K562 (cell line): ENCODE results near the gene SMIM3. TPM values are rescaled to one million over a fixed set of nuclear protein-coding genes. Genes with fewer than 3 reads are reported as not detected.

Experiments used
- ATAC-seq: fragments of 200-7000 bp; cut with Tn5 transposase; 3 replicates; pipeline ENCODE4 v1.9.1; 2020; ENCODE audit warnings: moderate library complexity
- BruUV-seq: library from RNA; stranded (reverse); fragments of 400-500 nt; replicated peaks from 2 replicates; lab custom pipeline; 2021; lab: Mats Ljungman, UMichigan
- CTCF ChIA-PET: fragments of 300-600 bp; formaldehyde crosslinking; extraction: SDS; loops from one replicate; lab custom pipeline; 2021; ENCODE audit warnings: low intra/inter-chr PET ratio; lab: Yijun Ruan, JAX
- POLR2A ChIA-PET: fragments of 300-600, 350-650 bp; sonication (Branson Sonifier 250); formaldehyde crosslinking; extraction: SDS; loops from one replicate; lab custom pipeline; 2021; ENCODE audit warnings: antibody characterized with exemption, inconsistent platforms; lab: Yijun Ruan, JAX
- DNase-seq, 4 experiments: peaks; one replicate each; pipeline versions ENCODE4 v3.0.0 to v3.0.0-alpha.2; 2011 to 2018; ENCODE audit warnings: low spot score in 3 of 4, mixed read lengths in 3 of 4; ENCODE audit errors: extremely low read depth in 1 of 4
- FAIRE-seq: peaks from 2 replicates; lab custom pipeline; 2011; peaks lifted over from hg19 to GRCh38; lab: Jason Lieb, UNC
- H2AFZ ChIP-seq: 2 replicates; pipeline ENCODE4 v1.6.0; 2011; ENCODE audit warnings: low read depth, low read length, control low read depth, inconsistent platforms
- H3K27ac ChIP-seq: fragments of 200-600 bp; 3 replicates; pipeline ENCODE4 v1.8.0; 2011; ENCODE audit warnings: low read depth, mild to moderate bottlenecking, control low read depth, inconsistent platforms, low read length, moderate library complexity, mixed read lengths; ENCODE audit errors: extremely low read depth
- H3K27me3 ChIP-seq, 2 experiments: fragments of 300-600 bp in 1 of 2; 2 replicates in 1 of 2; 3 replicates in 1 of 2; pipeline versions ENCODE4 v1.6.0 to v1.8.0; 2011; ENCODE audit warnings: inconsistent platforms in 2 of 2, low read length in 2 of 2, mild to moderate bottlenecking in 1 of 2, mixed read lengths in 1 of 2, moderate library complexity in 1 of 2; ENCODE audit not compliant: control insufficient read depth in 2 of 2, insufficient read depth in 2 of 2
- H3K36me3 ChIP-seq: fragments of 300-600 bp; 3 replicates; pipeline ENCODE4 v1.8.0; 2011; ENCODE audit warnings: mild to moderate bottlenecking, low read length, inconsistent platforms; ENCODE audit not compliant: control insufficient read depth, insufficient read depth
- H3K4me1 ChIP-seq, 2 experiments: fragments of 200-600 bp in 1 of 2; replicated peaks in 1 of 2; 2 replicates in 1 of 2; 3 replicates in 1 of 2; pipeline versions ENCODE4 v1.5.1 to v1.8.0; 2011; ENCODE audit warnings: inconsistent platforms in 2 of 2, low read length in 2 of 2, mild to moderate bottlenecking in 1 of 2, mixed read lengths in 1 of 2, moderate library complexity in 1 of 2; ENCODE audit not compliant: control insufficient read depth in 2 of 2, insufficient read depth in 2 of 2
- H3K4me2 ChIP-seq: 2 replicates; pipeline ENCODE4 v1.6.1; 2011; ENCODE audit warnings: low read length, control low read depth, inconsistent platforms, mixed read lengths; ENCODE audit not compliant: insufficient read depth
- H3K4me3 ChIP-seq: fragments of 200-600 bp; sonication (generic), shearing (Covaris generic); 2 replicates; pipeline ENCODE4 v1.5.1; 2016; ENCODE audit warnings: control low read depth, inconsistent platforms
- H3K79me2 ChIP-seq: fragments of 200-600 bp; 3 replicates; pipeline ENCODE4 v1.8.0; 2011; ENCODE audit warnings: low read length, inconsistent platforms; ENCODE audit not compliant: control insufficient read depth, insufficient read depth
- H3K9ac ChIP-seq, 2 experiments: 2 replicates each; pipeline versions ENCODE4 v1.6.0 to v1.6.1; 2011; ENCODE audit warnings: low read depth in 2 of 2, low read length in 2 of 2, control low read depth in 1 of 2, inconsistent platforms in 1 of 2, mild to moderate bottlenecking in 1 of 2, mixed read lengths in 1 of 2; ENCODE audit not compliant: insufficient read depth in 1 of 2
- H3K9me1 ChIP-seq: one replicate; pipeline ENCODE4 v1.6.0; 2011; ENCODE audit warnings: inconsistent platforms, mild to moderate bottlenecking, low read length, moderate library complexity; ENCODE audit not compliant: control insufficient read depth, insufficient read depth
- H3K9me3 ChIP-seq: replicated peaks from 2 replicates; pipeline ENCODE4 v1.5.1; 2011; ENCODE audit warnings: low read depth, low read length, inconsistent platforms; ENCODE audit not compliant: control insufficient read depth, insufficient read depth
- H4K20me1 ChIP-seq: replicated peaks from 2 replicates; pipeline ENCODE4 v1.6.1; 2011; ENCODE audit warnings: low read length, inconsistent platforms, mixed read lengths; ENCODE audit not compliant: control insufficient read depth, insufficient read depth
- CBFA2T3 ChIP-seq: fragments of 450-650 bp; IDR thresholded peaks from 2 replicates; pipeline ENCODE4 v1.6.1; 2017
- FOSL1 ChIP-seq: fragments of 200-800 bp; sonication (Bioruptor generic); conservative IDR thresholded peaks from 2 replicates; pipeline ENCODE4 v1.6.1; 2016; ENCODE audit warnings: missing genetic modification characterization, missing compliant biosample characterization
- FOXA1 ChIP-seq: fragments of 450-650 bp; IDR thresholded peaks from 2 replicates; pipeline ENCODE4 v1.6.1; 2016; ENCODE audit warnings: mild to moderate bottlenecking, borderline replicate concordance
- GATAD2B ChIP-seq: fragments of 450-650 bp; IDR thresholded peaks from 2 replicates; pipeline ENCODE4 v1.6.1; 2017; ENCODE audit warnings: mild to moderate bottlenecking, borderline replicate concordance
- HMG20B ChIP-seq: fragments of 250-450 bp; sonication (Bioruptor Pico); IDR thresholded peaks from 2 replicates; pipeline ENCODE4 v1.5.0; 2021; ENCODE audit warnings: mild to moderate bottlenecking
- HOMEZ ChIP-seq: fragments of 250-450 bp; sonication (Bioruptor Pico); IDR thresholded peaks from 2 replicates; pipeline ENCODE4 v1.4.0; 2020; ENCODE audit warnings: mild to moderate bottlenecking, moderate library complexity
- JUND ChIP-seq, 2 experiments: IDR thresholded peaks; 2 replicates in 1 of 2; 3 replicates in 1 of 2; pipeline ENCODE4 v1.6.1; 2011; ENCODE audit warnings: borderline replicate concordance in 2 of 2, low read depth in 2 of 2, low read length in 2 of 2, improper control_type of control experiment in 1 of 2, missing biosample characterization in 1 of 2, missing genetic modification characterization in 1 of 2, missing genetic modification reagents in 1 of 2
- SFPQ ChIP-seq: fragments of 200-400 bp; formaldehyde crosslinking; IDR thresholded peaks from 2 replicates; pipeline ENCODE4 v1.6.1; 2017; ENCODE audit warnings: mild to moderate bottlenecking, low read depth, low read length, moderate library complexity
- SMAD4 ChIP-seq: fragments of 250-450 bp; sonication (Bioruptor Pico); conservative IDR thresholded peaks from 2 replicates; pipeline ENCODE4 v1.8.0; 2021; ENCODE audit warnings: inconsistent platforms, mild to moderate bottlenecking, moderate library complexity
- SMARCE1 ChIP-seq: fragments of 450-650 bp; IDR thresholded peaks from 2 replicates; pipeline ENCODE4 v1.7.1; 2016; ENCODE audit warnings: mild to moderate bottlenecking
- ZBTB17 ChIP-seq: fragments of 450-650 bp; formaldehyde crosslinking; IDR thresholded peaks from 2 replicates; pipeline ENCODE4 v1.4.0; 2020; ENCODE audit warnings: mild to moderate bottlenecking
- ZNF551 ChIP-seq: fragments of 250-450 bp; sonication (Bioruptor Pico); IDR thresholded peaks from 2 replicates; pipeline ENCODE4 v1.5.0; 2021; ENCODE audit warnings: mild to moderate bottlenecking, moderate library complexity
- ZNF764 ChIP-seq: fragments of 250-450 bp; sonication (Bioruptor Pico); IDR thresholded peaks from 2 replicates; pipeline ENCODE4 v1.4.0; 2020; ENCODE audit warnings: low read depth, mild to moderate bottlenecking, moderate library complexity
- WGBS: fragments of 100-300 bp; shearing (Covaris generic); methylation state at CpG from one replicate; pipeline ENCODE4 v1.1.6; 2016; ENCODE audit warnings: low coverage, mixed read lengths; ENCODE audit not compliant: insufficient coverage; ENCODE audit errors: missing lambda C conversion rate; 5-methylcytosine and 5-hydroxymethylcytosine counted together
- in situ Hi-C: fragments of 300-500 bp; cut with MboI; formaldehyde crosslinking; loops from 4 replicates; pipeline ENCODE4 v1.15.0; 2018; ENCODE audit warnings: inconsistent platforms, mixed read lengths
- intact Hi-C: fragments of 100-400 bp; cut with micrococcal nuclease; formaldehyde crosslinking; loops from 2 replicates; pipeline ENCODE4 v1.14.2; 2022
- polyA plus RNA-seq, 8 experiments: library from polyadenylated mRNA; depleted of rRNA in 4 of 8; stranded (reverse) in 5 of 8; unstranded in 3 of 8; fragments of >200 nt; fragmentation: Nextera tagmentation in 2 of 8; fragmentation: Illumina TruSeq in 1 of 8; extraction: Ambion mirVana in 2 of 8; extraction: Trizol in 1 of 8; gene quantifications; 2 replicates each; pipeline versions ENCODE4 v1.2.1 to v1.2.3, GENCODE V29; 2011 to 2014; ENCODE audit warnings: inconsistent platforms in 1 of 8, missing spikeins in 1 of 8
- total RNA-seq, 7 experiments: library from RNA; depleted of rRNA in 6 of 7; stranded (reverse); fragments of >200 nt in 6 of 7; fragmentation: Illumina TruSeq in 2 of 7; extraction: Trizol in 2 of 7; gene quantifications; 2 replicates each; pipeline versions ENCODE4 v1.2.1 to v1.2.3, GENCODE V29; 2011 to 2021; ENCODE audit warnings: low replicate concordance in 1 of 7
- TF ChIP-seq, protein P1 (sequence below): fragments of 250-450 bp; sonication (Bioruptor Pico); IDR thresholded peaks from 2 replicates; pipeline ENCODE4 v1.8.0; 2022; ENCODE audit warnings: moderate library complexity, mild to moderate bottlenecking, inconsistent platforms

The SMIM3 gene
- total and polyA plus RNA-seq, 9 of the 15 experiments (the other 6 are each of a cell fraction or from before 2014, with no cell fraction given) = 4.1 to 27.7 (median 13.6) TPM

GRCh38 chr5:150801117-150801927, 22.8 kb downstream of the SMIM3 start:
- Histone ChIP-seq H4K20me1 (no peaks in the 10 kb centered on the region), H3K36me3 (no peaks in the 10 kb centered on the region), H3K9me3 (no peaks in the 10 kb centered on the region), H3K79me2 (no peaks in the 10 kb centered on the region), H3K9me1 (no peaks in the 10 kb centered on the region), H3K9ac (peak overlapping the region; percentile 21 to 30; a peak in 2 of 4 replicates), H3K4me1 (peaks cover 0 to 8% of the 10 kb centered on the region in 2 experiments; a peak in 2 of 5 replicates), H3K27ac (peak overlapping the region; percentile 53; the same call in 2 of the 3 replicates), H3K4me2 (peak overlapping the region; percentile 80), H3K27me3 (no peaks in the 10 kb centered on the region), H3K4me3 (peak overlapping the region; percentile 30), H2AFZ (peak overlapping the region; percentile 96)
- ATAC-seq (peak; percentile 93), FAIRE-seq (peak; percentile 97), DNase-seq (peak; percentile 41 to 72 (median 48))
- intact Hi-C loops (loop anchor here (1.0 to 5.0 kb wide), 5 partner anchors 46 to 366 kb away; no protein-coding TSS in a partner anchor), in situ Hi-C loops (no loop called here)
- ChIA-PET POLR2A (interaction anchor here (0.5 to 1.2 kb wide), 5 partner anchors 9 to 336 kb away, joined by 3 to 4 read pairs (median 3); no protein-coding TSS in a partner anchor), CTCF (interaction anchor here (0.5 to 1.3 kb wide), 3 partner anchors 11 to 238 kb away, joined by 3 to 4 read pairs (median 3); no protein-coding TSS in a partner anchor)
- 5% methylated on average over 15 of the region's 15 CpGs for WGBS
- no TSS peak for BruUV-seq
- TF ChIP-seq HOMEZ (CRISPR knock-in tag) (no peak), FOSL1 (tag) (peak; percentile 32; the same call in 1 of the 2 replicates), GATAD2B (no peak), SFPQ (no peak), CBFA2T3 (peak; percentile 53), FOXA1 (no peak), SMAD4 (CRISPR knock-in tag) (0 out of 2 replicates have a peak, but pooled peaks have one; percentile 35), ZBTB17 (CRISPR knock-in tag) (no peak), JUND (IDR thresholded peaks at IDR 0.05; ENCODE audit: borderline replicate concordance, low read depth, low read length) (peak; percentile 28; the same call in 1 of the 2 replicates), JUND (tag; IDR thresholded peaks at IDR 0.05; ENCODE audit: borderline replicate concordance, low read depth, low read length) (no peak; the same call in 1 of the 3 replicates), ZNF551 (no peak), ZNF764 (CRISPR knock-in tag) (no peak), HMG20B (CRISPR knock-in tag) (no peak), SMARCE1 (peak; percentile 30; the same call in 1 of the 2 replicates)
- TF ChIP-seq, protein P1, sequence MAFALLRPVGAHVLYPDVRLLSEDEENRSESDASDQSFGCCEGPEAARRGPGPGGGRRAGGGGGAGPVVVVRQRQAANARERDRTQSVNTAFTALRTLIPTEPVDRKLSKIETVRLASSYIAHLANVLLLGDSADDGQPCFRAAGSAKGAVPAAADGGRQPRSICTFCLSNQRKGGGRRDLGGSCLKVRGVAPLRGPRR (CRISPR knock-in tag) = no peak
